HFF-Myc (cell line): ENCODE measurements around the gene NADK2.

Source experiments
- DNase-seq: peaks from one replicate; pipeline ENCODE4 v3.0.0-alpha.2; 2011; ENCODE audit warnings: low read depth; ENCODE audit errors: extremely low read depth
- H3K4me3 ChIP-seq: replicated peaks from 2 replicates; pipeline ENCODE4 v1.5.1; 2011; ENCODE audit warnings: low read depth, mild to moderate bottlenecking, control low read depth, low read length
- TF ChIP-seq, protein P1 (sequence below): IDR thresholded peaks from 2 replicates; pipeline ENCODE4 v1.5.1; 2012; ENCODE audit warnings: mild to moderate bottlenecking, low read depth, low read length, control low read depth; ENCODE audit errors: missing control alignments

NADK2 gene

DNA sequence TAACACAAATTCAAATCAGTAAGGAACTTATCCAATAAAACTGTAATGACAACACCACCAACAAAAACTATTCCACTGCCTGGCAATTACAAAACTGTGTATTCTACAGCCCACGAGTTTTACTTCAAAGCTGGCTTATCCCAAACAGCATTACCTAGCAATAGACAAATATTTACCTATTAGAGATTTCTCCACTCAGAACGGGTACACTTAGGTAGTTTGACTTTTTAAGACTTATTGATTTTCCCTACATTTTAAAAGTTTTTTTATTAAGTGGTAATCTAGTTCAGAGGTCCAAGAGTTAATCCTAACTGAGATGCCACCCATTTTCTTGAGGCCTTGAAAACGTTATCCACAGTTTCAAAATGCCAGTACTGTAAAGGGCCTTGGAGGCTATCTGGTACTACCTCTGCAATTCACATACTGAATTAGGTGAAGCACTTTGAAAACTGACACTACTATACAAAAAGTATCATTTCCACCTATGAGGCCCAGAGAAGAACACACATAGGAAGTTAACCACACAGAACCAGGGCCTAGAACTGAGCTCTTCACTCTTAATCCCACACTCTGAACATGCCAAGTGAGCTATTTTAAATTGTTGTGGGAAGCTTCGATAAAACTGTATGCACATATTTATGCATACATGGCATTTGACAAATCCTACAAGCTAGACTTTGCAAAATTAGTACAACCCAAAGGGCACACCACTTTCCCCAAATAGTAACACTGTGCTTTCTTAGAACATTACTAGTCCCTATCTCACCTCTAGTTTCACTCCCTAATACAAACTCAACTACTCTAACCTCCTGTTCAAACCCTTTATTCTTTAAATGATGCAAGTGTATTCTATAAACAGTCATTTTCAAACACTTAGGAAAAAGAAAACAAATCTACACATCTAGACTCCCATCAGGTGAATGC, 2.1 kb downstream of the NADK2 start:
- no peak for DNase-seq
- TF ChIP-seq, protein P1, sequence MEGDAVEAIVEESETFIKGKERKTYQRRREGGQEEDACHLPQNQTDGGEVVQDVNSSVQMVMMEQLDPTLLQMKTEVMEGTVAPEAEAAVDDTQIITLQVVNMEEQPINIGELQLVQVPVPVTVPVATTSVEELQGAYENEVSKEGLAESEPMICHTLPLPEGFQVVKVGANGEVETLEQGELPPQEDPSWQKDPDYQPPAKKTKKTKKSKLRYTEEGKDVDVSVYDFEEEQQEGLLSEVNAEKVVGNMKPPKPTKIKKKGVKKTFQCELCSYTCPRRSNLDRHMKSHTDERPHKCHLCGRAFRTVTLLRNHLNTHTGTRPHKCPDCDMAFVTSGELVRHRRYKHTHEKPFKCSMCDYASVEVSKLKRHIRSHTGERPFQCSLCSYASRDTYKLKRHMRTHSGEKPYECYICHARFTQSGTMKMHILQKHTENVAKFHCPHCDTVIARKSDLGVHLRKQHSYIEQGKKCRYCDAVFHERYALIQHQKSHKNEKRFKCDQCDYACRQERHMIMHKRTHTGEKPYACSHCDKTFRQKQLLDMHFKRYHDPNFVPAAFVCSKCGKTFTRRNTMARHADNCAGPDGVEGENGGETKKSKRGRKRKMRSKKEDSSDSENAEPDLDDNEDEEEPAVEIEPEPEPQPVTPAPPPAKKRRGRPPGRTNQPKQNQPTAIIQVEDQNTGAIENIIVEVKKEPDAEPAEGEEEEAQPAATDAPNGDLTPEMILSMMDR = no peak
- peak overlapping the region; percentile 68 for H3K4me3 ChIP-seq

DNA sequence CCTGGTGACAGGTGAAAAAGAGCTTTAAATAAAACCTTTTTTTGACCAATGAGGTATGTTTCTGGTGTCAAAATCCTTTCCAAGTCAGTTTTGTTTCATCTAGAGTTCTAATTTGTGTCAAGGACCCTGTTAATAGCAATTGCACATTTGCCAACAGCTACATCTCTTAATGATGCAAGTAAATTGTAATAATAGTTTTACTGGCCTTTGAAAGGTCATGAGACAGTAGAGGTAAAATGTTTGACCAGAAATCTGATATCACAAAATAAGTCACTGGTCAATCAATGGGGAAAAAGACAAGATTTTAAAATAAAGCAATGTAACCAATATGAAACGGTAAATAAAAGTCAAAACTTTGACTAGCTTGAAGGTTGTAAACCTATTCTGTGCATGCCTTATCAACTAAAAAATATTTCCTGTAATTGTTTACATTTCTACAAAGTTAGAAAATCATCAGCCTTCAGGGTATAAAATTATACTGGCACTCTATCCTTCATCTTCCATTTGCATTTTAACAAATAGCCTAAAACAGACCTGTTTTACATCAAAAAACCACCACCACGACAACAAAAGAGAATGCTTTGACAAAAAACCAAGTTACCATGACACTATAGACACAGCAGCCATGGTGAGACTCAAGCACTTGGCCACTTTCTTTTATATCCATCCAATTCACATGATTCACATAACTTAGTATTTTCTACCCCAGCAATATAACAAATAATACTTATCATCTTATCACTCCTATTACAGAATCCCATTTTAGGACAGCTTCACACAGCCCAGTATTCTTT, 3.0 kb downstream of the NADK2 start:
- H3K4me3 ChIP-seq = no peak overlapping the region
- TF ChIP-seq, protein P1 = no peak
- DNase-seq = no peak

DNA sequence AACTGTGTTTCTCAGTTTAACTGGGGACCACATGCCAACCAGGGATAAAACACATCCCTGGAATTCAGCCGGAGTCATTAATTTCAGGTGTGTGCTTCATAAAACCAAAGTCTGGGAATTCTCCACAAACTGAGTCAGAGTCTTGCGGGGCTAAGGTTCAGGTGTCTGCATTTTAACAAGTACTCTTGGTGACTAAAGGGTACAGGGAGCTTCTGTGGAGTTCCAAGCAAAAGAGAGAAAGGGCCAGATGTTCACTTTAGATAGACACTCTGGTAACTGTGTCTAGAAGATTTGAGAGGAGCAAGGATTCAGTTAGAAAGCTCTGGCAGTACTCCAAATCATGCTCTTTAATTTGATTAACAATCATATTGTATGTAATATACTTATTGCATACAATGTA, 4.0 kb downstream of the NADK2 start:
- no peak for DNase-seq
- H3K4me3 ChIP-seq = no peak overlapping the region
- TF ChIP-seq, protein P1 = no peak

DNA sequence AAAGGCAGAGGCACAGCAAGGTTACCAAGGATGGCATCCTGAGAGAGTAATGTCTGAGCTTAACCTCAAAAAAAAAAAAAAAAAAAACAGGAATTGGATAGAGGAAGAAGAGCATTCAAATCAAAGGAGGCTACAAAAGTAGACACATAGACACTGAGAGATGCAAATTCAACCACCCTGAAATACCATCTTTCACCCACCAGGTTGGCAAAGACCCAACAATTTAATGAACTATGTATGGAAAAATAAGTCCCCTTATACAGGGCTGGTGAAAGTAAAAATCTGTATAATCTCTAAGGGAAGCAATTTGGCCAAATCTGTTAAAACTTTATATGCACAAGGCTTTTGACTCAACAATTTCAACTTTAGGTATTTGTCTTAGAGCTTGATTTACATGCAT, 4.9 kb downstream of the NADK2 start:
- TF ChIP-seq, protein P1 = no peak

GRCh38 chr5:36232533-36232932, 9.2 kb downstream of the NADK2 start:
- DNase-seq = no peak
- H3K4me3 ChIP-seq = no peak overlapping the region
- TF ChIP-seq, protein P1 = no peak

More for the DNA sequence above, 4.9 kb downstream of the NADK2 start:
- H3K4me3 ChIP-seq = no peak overlapping the region
- no peak for DNase-seq

DNA sequence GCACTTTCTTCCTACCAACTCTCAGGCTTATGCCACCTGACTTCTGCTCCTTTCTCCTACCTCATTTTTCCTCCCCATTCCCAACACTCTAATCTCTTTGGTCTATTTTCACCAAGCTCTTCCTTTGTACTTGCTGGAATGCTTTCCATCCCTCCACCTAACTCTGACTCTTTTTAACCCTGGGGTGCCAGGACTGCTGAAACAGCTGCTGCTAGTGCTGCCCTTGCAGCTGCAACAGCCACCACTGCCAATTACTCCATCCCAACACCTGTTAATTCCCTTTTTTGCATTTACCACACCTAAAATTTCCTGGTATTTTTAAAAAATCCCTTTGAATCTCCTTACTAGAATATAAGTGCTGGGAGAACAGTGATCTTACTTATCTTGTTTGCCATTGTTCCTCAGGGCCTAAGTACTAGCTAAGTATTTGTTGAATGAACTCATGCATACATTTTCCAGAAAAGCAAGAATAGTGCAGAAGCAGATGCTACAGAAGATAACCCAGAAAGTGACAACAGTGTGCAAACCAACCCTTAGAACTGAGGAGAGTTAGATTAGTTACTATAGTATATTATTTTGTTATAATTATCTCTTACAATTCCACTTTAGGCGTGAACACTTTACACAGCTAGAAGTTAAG, 11.5 kb downstream of the NADK2 start:
- no peak for DNase-seq
- H3K4me3 ChIP-seq = no peak overlapping the region
- TF ChIP-seq, protein P1 = no peak
